ENCODE results near the gene TYMP. TPM values are rescaled to one million over a fixed set of nuclear protein-coding genes. Genes with fewer than 3 reads are reported as not detected.

Gene TYMP
- total RNA-seq, 4 donors from 2014 or later = 4.4 to 21.5 (median 15.6) TPM

DNA sequence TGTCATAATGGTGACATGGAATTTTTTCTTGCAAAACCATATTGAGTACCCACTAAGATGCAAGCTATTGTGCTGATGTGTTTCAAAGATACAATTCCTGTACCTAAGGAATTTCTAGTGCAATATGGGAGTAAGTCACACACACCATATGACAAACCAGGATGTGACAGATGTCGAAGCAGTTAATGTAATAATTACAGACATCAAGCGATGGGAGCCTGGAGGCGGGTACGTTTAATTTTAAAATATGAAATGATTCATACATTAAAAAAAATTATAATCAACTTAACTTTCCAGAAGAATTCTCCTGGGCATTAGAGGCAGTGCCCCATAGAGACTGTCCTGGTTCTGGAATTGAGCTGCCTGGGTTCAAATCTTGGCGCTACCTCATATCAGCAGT, 26.9 kb upstream of the TYMP start:
- intact Hi-C loops (cut with DNase I; ENCODE audit: low total_unique reads) = no loop called here
- Histone ChIP-seq H3K9me3 (no peaks in the 10 kb centered on the region), H3K36me3 (no peaks in the 10 kb centered on the region), H3K4me3 (no peak overlapping the region), H3K27me3 (no peaks in the 10 kb centered on the region), H3K27ac (no peak overlapping the region), H3K4me1 (no peaks in the 10 kb centered on the region)
- TF ChIP-seq, protein P1, sequence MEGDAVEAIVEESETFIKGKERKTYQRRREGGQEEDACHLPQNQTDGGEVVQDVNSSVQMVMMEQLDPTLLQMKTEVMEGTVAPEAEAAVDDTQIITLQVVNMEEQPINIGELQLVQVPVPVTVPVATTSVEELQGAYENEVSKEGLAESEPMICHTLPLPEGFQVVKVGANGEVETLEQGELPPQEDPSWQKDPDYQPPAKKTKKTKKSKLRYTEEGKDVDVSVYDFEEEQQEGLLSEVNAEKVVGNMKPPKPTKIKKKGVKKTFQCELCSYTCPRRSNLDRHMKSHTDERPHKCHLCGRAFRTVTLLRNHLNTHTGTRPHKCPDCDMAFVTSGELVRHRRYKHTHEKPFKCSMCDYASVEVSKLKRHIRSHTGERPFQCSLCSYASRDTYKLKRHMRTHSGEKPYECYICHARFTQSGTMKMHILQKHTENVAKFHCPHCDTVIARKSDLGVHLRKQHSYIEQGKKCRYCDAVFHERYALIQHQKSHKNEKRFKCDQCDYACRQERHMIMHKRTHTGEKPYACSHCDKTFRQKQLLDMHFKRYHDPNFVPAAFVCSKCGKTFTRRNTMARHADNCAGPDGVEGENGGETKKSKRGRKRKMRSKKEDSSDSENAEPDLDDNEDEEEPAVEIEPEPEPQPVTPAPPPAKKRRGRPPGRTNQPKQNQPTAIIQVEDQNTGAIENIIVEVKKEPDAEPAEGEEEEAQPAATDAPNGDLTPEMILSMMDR (IDR thresholded peaks at IDR 0.05) = no peak
- DNase-seq = no peak

DNA sequence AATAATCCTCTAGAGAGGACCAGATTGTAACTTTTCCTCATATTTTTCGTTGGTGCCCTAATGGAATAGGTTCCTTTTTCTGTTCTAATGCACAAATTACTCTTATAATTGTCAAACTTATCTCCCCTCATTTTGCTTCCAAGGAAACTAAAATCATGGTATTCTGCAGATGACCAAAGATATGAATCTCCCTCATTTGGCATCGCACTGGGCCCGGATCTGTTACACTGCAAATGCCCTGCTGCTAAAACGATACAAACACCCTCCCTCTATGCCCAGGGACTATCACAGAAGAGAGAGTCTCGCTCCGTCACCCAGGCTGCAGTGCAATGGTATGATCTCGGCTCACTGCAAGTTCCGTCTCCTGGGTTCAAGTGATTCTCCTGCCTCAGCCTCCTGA, 23.5 kb upstream of the TYMP start:
- intact Hi-C loops (cut with DNase I; ENCODE audit: low total_unique reads) = loop anchor here (5.0 kb wide), 1 partner anchor 41 kb away; no protein-coding TSS in a partner anchor
- Histone ChIP-seq H3K36me3 (no peaks in the 10 kb centered on the region), H3K4me3 (no peak overlapping the region), H3K4me1 (peaks cover 0 to 7% of the 10 kb centered on the region in 2 donors), H3K27ac (no peak overlapping the region), H3K9me3 (no peaks in the 10 kb centered on the region), H3K27me3 (peaks cover 5 to 11% of the 10 kb centered on the region in 2 donors)
- TF ChIP-seq POLR2A (IDR thresholded peaks at IDR 0.05) = no peak
- TF ChIP-seq, protein P1 (IDR thresholded peaks at IDR 0.05) = no peak
- no peak for DNase-seq

DNA sequence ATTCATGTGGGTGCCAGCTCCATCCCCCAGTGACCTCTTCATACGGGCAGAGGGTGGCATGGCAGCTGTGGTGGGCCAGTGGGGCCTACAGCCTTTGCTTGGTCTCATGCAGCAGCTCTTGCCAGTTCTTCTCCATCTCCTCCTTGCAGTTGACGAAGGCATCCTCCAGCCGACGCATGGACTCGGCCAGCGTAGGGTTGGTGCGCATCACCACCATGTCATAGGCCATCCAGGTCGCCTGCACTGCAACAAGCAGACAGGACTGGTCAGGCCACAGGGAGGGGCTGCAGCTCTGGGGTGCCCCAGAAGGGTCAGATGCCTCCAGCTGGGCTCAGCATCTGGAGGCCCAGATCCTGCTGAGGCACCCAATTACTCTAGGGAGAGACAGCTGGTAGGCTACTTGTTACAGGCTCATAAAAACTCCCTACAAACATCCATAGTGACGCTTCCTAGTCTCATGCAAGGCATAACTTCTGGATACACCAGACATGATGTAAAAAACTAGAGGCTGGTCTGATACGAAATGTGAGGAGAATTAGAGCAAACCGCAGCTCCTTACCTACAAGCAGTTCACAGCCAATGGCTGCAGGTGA, 21.4 kb upstream of the TYMP start:
- no peak overlapping the region for H3K4me3 ChIP-seq
- TF ChIP-seq, protein P1 (IDR thresholded peaks at IDR 0.05) = no peak
- TF ChIP-seq POLR2A (IDR thresholded peaks at IDR 0.05) = no peak
- no peak for DNase-seq
- H3K4me1 ChIP-seq = peaks cover 0 to 12% of the 10 kb centered on the region in 2 donors
- H3K36me3 ChIP-seq = no peaks in the 10 kb centered on the region
- no peak overlapping the region for H3K27ac ChIP-seq
- no peaks in the 10 kb centered on the region for H3K9me3 ChIP-seq
- peaks cover 9 to 14% of the 10 kb centered on the region in 2 donors for H3K27me3 ChIP-seq
- intact Hi-C loops (cut with DNase I; ENCODE audit: low total_unique reads) = loop anchor here (5.0 kb wide), 1 partner anchor 39 kb away; no protein-coding TSS in a partner anchor

DNA sequence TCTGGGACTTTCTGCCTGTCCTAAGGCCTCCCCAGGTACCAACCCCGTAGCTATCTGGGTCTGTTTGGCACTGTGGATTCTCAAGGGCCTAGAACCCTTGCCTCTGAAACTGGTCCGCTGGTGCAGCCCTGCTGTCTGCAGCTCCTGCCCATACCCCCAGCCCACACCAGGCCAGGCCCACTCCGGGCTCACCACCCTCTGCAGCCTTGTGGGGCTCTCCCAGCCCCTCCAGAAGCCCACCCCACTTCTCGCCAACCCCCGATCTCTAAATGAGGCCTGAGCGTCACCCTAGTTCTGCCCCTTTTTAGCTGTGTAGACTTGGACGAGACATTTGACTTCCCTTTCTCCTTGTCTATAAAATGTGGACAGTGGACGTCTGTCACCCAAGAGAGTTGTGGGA, 20.6 kb upstream of the TYMP start:
- Histone ChIP-seq H3K36me3 (no peaks in the 10 kb centered on the region), H3K27ac (no peak overlapping the region), H3K27me3 (peaks cover 13 to 14% of the 10 kb centered on the region in 2 donors), H3K4me1 (peaks cover 0 to 12% of the 10 kb centered on the region in 2 donors), H3K4me3 (no peak overlapping the region), H3K9me3 (no peaks in the 10 kb centered on the region)
- no peak for TF ChIP-seq POLR2A (IDR thresholded peaks at IDR 0.05)
- TF ChIP-seq, protein P1 (IDR thresholded peaks at IDR 0.05) = no peak
- intact Hi-C loops (cut with DNase I; ENCODE audit: low total_unique reads) = loop anchor here (5.0 kb wide), 1 partner anchor 38 kb away; no protein-coding TSS in a partner anchor
- DNase-seq = no peak

DNA sequence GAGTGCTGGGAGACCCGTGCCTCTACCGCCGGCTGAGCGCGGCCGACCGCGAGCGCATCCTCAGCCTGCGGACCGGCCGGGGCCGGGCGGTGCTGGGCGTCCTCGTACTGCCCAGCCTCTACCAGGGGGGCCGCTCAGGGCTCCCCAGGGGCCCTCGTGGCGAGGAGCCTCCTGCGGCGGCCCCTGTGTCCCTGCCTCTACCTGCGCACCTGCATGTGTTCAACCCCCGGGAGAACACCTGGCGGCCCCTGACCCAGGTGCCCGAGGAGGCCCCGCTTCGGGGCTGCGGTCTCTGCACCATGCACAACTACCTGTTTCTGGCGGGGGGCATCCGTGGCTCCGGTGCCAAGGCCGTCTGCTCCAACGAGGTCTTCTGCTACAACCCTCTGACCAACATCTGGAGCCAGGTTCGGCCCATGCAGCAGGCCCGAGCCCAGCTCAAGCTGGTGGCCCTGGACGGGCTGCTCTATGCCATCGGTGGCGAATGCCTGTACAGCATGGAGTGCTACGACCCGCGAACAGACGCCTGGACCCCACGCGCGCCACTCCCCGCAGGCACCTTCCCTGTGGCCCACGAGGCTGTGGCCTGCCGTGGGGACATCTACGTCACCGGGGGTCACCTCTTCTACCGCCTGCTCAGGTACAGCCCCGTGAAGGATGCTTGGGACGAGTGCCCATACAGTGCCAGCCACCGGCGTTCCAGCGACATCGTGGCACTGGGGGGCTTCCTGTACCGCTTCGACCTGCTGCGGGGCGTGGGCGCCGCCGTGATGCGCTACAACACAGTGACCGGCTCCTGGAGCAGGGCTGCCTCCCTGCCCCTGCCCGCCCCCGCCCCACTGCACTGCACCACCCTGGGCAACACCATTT, 19.3 kb upstream of the TYMP start:
- Histone ChIP-seq H3K27me3 (peaks cover 13 to 14% of the 10 kb centered on the region in 2 donors), H3K36me3 (no peaks in the 10 kb centered on the region), H3K4me1 (peaks cover 0 to 12% of the 10 kb centered on the region in 2 donors), H3K4me3 (no peak overlapping the region), H3K27ac (no peak overlapping the region), H3K9me3 (no peaks in the 10 kb centered on the region)
- TF ChIP-seq POLR2A (IDR thresholded peaks at IDR 0.05) = no peak
- TF ChIP-seq, protein P1 (IDR thresholded peaks at IDR 0.05) = no peak
- DNase-seq = no peak
- intact Hi-C loops (cut with DNase I; ENCODE audit: low total_unique reads) = no loop called here

Data from uterus (tissue), 4 donors.